Activated CD8-positive, alpha-beta memory T cell treated with anti-CD3 and anti-CD28 coated beads, Interleukin-2, amount 50 U/mL, for 1 hour (primary cell): ENCODE data around the gene HPGD.

Experiments
- DNase-seq: peaks from one replicate; pipeline ENCODE4 v3.0.0-alpha.2; 2020; ENCODE audit errors: extremely low read depth

Gene HPGD

GRCh38 chr4:174522183-174523024 is at the start of gene HPGD:
Gene HPGD (minus strand): TSS chr4:174522488. CDS start chr4:174522451, 37 bp downstream.
- peak; percentile 56 for DNase-seq

- no peak for DNase-seq
Measured at GRCh38 chr4:174564529-174564928, 42.2 kb upstream of the HPGD start.

GRCh38 chr4:174563399-174563798 is 41.1 kb upstream of the HPGD start:
- no peak for DNase-seq

GRCh38 chr4:174561560-174561959 is 39.3 kb upstream of the HPGD start:
- DNase-seq, result no peak

GRCh38 chr4:174559894-174560293 is 37.6 kb upstream of the HPGD start:
- no peak for DNase-seq

- no peak for DNase-seq
Measured at GRCh38 chr4:174555789-174556630, 33.7 kb upstream of the HPGD start.

- DNase-seq, result no peak
Measured at GRCh38 chr4:174554231-174554728, 32.0 kb upstream of the HPGD start.

GRCh38 chr4:174553828-174554227 is 31.5 kb upstream of the HPGD start:
- no peak for DNase-seq

GRCh38 chr4:174553031-174553430 is 30.7 kb upstream of the HPGD start:
- DNase-seq, result no peak

GRCh38 chr4:174550541-174550940 is 28.3 kb upstream of the HPGD start:
- DNase-seq, result no peak

GRCh38 chr4:174549721-174550120 is 27.4 kb upstream of the HPGD start:
- no peak for DNase-seq

- DNase-seq, result no peak
Measured at GRCh38 chr4:174545268-174545667, 23.0 kb upstream of the HPGD start.

- no peak for DNase-seq
Measured at GRCh38 chr4:174544496-174544895, 22.2 kb upstream of the HPGD start.

- no peak for DNase-seq
Measured at GRCh38 chr4:174540175-174540574, 17.9 kb upstream of the HPGD start.

- DNase-seq, result no peak
Measured at GRCh38 chr4:174539571-174539970, 17.3 kb upstream of the HPGD start.

GRCh38 chr4:174538876-174539250 is 16.6 kb upstream of the HPGD start:
- no peak for DNase-seq

GRCh38 chr4:174538123-174538875 is 16.0 kb upstream of the HPGD start:
- no peak for DNase-seq

GRCh38 chr4:174537634-174538033 is 15.3 kb upstream of the HPGD start:
- DNase-seq, result no peak

GRCh38 chr4:174534461-174534860 is 12.2 kb upstream of the HPGD start:
- no peak for DNase-seq

- no peak for DNase-seq
Measured at GRCh38 chr4:174532445-174532844, 10.2 kb upstream of the HPGD start.

- DNase-seq, result no peak
Measured at GRCh38 chr4:174531486-174531885, 9.2 kb upstream of the HPGD start.

GRCh38 chr4:174528226-174528625 is 5.9 kb upstream of the HPGD start:
- no peak for DNase-seq
